ENCODE data around the gene FAM120A.

Gene FAM120A

GRCh38 chr9:93549611-93550010 is 98.1 kb downstream of the FAM120A start:
- H3K18ac ChIP-seq (ENCODE audit: low read depth in 1 of 2, low read length in 2 of 2) = no peak overlapping the region
- H3K9me3 ChIP-seq (ENCODE audit: control insufficient read depth, low read length) = no peaks in the 10 kb centered on the region
- DNase-seq = no peak
- no peak overlapping the region for H3K4me2 ChIP-seq (ENCODE audit: low read length, poor library complexity, severe bottlenecking)
- peaks cover 37% of the 10 kb centered on the region for H3K79me1 ChIP-seq (replicated peaks; ENCODE audit: low read length, poor library complexity, severe bottlenecking)
- peaks cover 32 to 83% of the 10 kb centered on the region in 2 experiments for H3K36me3 ChIP-seq (ENCODE audit: control insufficient read depth in 1 of 2, insufficient read depth in 2 of 2, low read depth in 1 of 2, low read length in 2 of 2)
- H3K4me3 ChIP-seq (ENCODE audit: insufficient read depth in 1 of 2, low read depth in 1 of 2, low read length in 2 of 2) = no peak overlapping the region
- H3K9ac ChIP-seq (ENCODE audit: low read length) = no peak overlapping the region
- no peak overlapping the region for H2AFZ ChIP-seq (ENCODE audit: low read depth, low read length)
- H3K4ac ChIP-seq (ENCODE audit: low read depth in 1 of 2, low read length in 2 of 2) = no peak overlapping the region
- H3K27me3 ChIP-seq (ENCODE audit: control insufficient read depth in 1 of 2, insufficient read depth in 1 of 2, low read length in 2 of 2) = no peaks in the 10 kb centered on the region
- H3K23ac ChIP-seq (ENCODE audit: low read length in 2 of 2) = no peak overlapping the region
- H2BK12ac ChIP-seq (ENCODE audit: low read length in 2 of 2) = no peak overlapping the region
- H4K91ac ChIP-seq (ENCODE audit: low read length) = no peak overlapping the region
- no peak overlapping the region for H2BK5ac ChIP-seq (ENCODE audit: low read depth, low read length, poor library complexity, severe bottlenecking)
- no peak overlapping the region for H3K14ac ChIP-seq (ENCODE audit: low read length in 2 of 2)
- no peak overlapping the region for H2BK15ac ChIP-seq (ENCODE audit: low read depth, poor library complexity, severe bottlenecking)
- H3K4me1 ChIP-seq (ENCODE audit: control insufficient read depth, insufficient read depth, low read depth, low read length) = peaks cover 2% of the 10 kb centered on the region
- H4K8ac ChIP-seq (ENCODE audit: low read length) = no peak overlapping the region
- H2AK5ac ChIP-seq (ENCODE audit: low read length, severe bottlenecking) = no peak overlapping the region
- WGBS = 80% methylated on average over 5 of the region's 5 CpGs
- H3K27ac ChIP-seq (ENCODE audit: low read length, poor library complexity, severe bottlenecking) = no peak overlapping the region
- H2BK120ac ChIP-seq (ENCODE audit: low read depth, low read length) = no peak overlapping the region

- Histone ChIP-seq H3K4me3 (ENCODE audit: insufficient read depth in 1 of 2, low read depth in 1 of 2, low read length in 2 of 2) (no peak overlapping the region), H2BK5ac (ENCODE audit: low read depth, low read length, poor library complexity, severe bottlenecking) (no peak overlapping the region), H3K27ac (ENCODE audit: low read length, poor library complexity, severe bottlenecking) (no peak overlapping the region), H3K18ac (ENCODE audit: low read depth in 1 of 2, low read length in 2 of 2) (no peak overlapping the region), H3K23ac (ENCODE audit: low read length in 2 of 2) (no peak overlapping the region), H2BK12ac (ENCODE audit: low read length in 2 of 2) (no peak overlapping the region), H2AFZ (ENCODE audit: low read depth, low read length) (no peak overlapping the region), H3K4me2 (ENCODE audit: low read length, poor library complexity, severe bottlenecking) (no peak overlapping the region), H3K4me1 (ENCODE audit: control insufficient read depth, insufficient read depth, low read depth, low read length) (no peaks in the 10 kb centered on the region), H3K4ac (ENCODE audit: low read depth in 1 of 2, low read length in 2 of 2) (no peak overlapping the region), H2BK15ac (ENCODE audit: low read depth, poor library complexity, severe bottlenecking) (no peak overlapping the region), H3K36me3 (ENCODE audit: control insufficient read depth in 1 of 2, insufficient read depth in 2 of 2, low read depth in 1 of 2, low read length in 2 of 2) (peaks cover 25 to 86% of the 10 kb centered on the region in 2 experiments), H3K9me3 (ENCODE audit: control insufficient read depth, low read length) (no peaks in the 10 kb centered on the region), H4K8ac (ENCODE audit: low read length) (no peak overlapping the region), H2AK5ac (ENCODE audit: low read length, severe bottlenecking) (no peak overlapping the region), H3K9ac (ENCODE audit: low read length) (no peak overlapping the region), H4K91ac (ENCODE audit: low read length) (no peak overlapping the region), H3K27me3 (ENCODE audit: control insufficient read depth in 1 of 2, insufficient read depth in 1 of 2, low read length in 2 of 2) (no peaks in the 10 kb centered on the region), H3K14ac (ENCODE audit: low read length in 2 of 2) (no peak overlapping the region), H3K79me1 (replicated peaks; ENCODE audit: low read length, poor library complexity, severe bottlenecking) (peaks cover 28% of the 10 kb centered on the region), H2BK120ac (ENCODE audit: low read depth, low read length) (no peak overlapping the region)
- no CpG with 5 or more reads among the region's 1 CpG for WGBS
- no peak for DNase-seq
Measured at GRCh38 chr9:93552923-93553322, 101.4 kb downstream of the FAM120A start.

GRCh38 chr9:93555370-93555769 is 103.9 kb downstream of the FAM120A start:
- DNase-seq = no peak

GRCh38 chr9:93557366-93558137 is 106.1 kb downstream of the FAM120A start:
- Histone ChIP-seq H2AK5ac (ENCODE audit: low read length, severe bottlenecking) (no peak overlapping the region), H4K91ac (ENCODE audit: low read length) (no peak overlapping the region), H3K36me3 (ENCODE audit: control insufficient read depth in 1 of 2, insufficient read depth in 2 of 2, low read depth in 1 of 2, low read length in 2 of 2) (peaks cover 43 to 94% of the 10 kb centered on the region in 2 experiments), H3K18ac (ENCODE audit: low read depth in 1 of 2, low read length in 2 of 2) (no peak overlapping the region), H3K27me3 (ENCODE audit: control insufficient read depth in 1 of 2, insufficient read depth in 1 of 2, low read length in 2 of 2) (no peaks in the 10 kb centered on the region), H3K4me1 (ENCODE audit: control insufficient read depth, insufficient read depth, low read depth, low read length) (no peaks in the 10 kb centered on the region), H3K4me3 (ENCODE audit: insufficient read depth in 1 of 2, low read depth in 1 of 2, low read length in 2 of 2) (no peak overlapping the region), H3K23ac (ENCODE audit: low read length in 2 of 2) (no peak overlapping the region), H3K14ac (ENCODE audit: low read length in 2 of 2) (no peak overlapping the region), H2BK5ac (ENCODE audit: low read depth, low read length, poor library complexity, severe bottlenecking) (no peak overlapping the region), H2BK15ac (ENCODE audit: low read depth, poor library complexity, severe bottlenecking) (no peak overlapping the region), H3K27ac (ENCODE audit: low read length, poor library complexity, severe bottlenecking) (no peak overlapping the region), H2BK120ac (ENCODE audit: low read depth, low read length) (no peak overlapping the region), H3K9ac (ENCODE audit: low read length) (no peak overlapping the region), H2AFZ (ENCODE audit: low read depth, low read length) (no peak overlapping the region), H2BK12ac (ENCODE audit: low read length in 2 of 2) (no peak overlapping the region), H3K4me2 (ENCODE audit: low read length, poor library complexity, severe bottlenecking) (no peak overlapping the region), H3K9me3 (ENCODE audit: control insufficient read depth, low read length) (no peaks in the 10 kb centered on the region), H4K8ac (ENCODE audit: low read length) (no peak overlapping the region), H3K4ac (ENCODE audit: low read depth in 1 of 2, low read length in 2 of 2) (no peak overlapping the region), H3K79me1 (replicated peaks; ENCODE audit: low read length, poor library complexity, severe bottlenecking) (peaks cover 27% of the 10 kb centered on the region)
- WGBS = 95% methylated on average over 14 of the region's 15 CpGs
- no peak for DNase-seq

More at GRCh38 chr9:93555370-93555769, 103.9 kb downstream of the FAM120A start:
- no peak overlapping the region for H3K23ac ChIP-seq (ENCODE audit: low read length in 2 of 2)
- H3K9me3 ChIP-seq (ENCODE audit: control insufficient read depth, low read length) = no peaks in the 10 kb centered on the region
- H2AFZ ChIP-seq (ENCODE audit: low read depth, low read length) = no peak overlapping the region
- H3K4me1 ChIP-seq (ENCODE audit: control insufficient read depth, insufficient read depth, low read depth, low read length) = no peaks in the 10 kb centered on the region
- H3K4me2 ChIP-seq (ENCODE audit: low read length, poor library complexity, severe bottlenecking) = no peak overlapping the region
- no peak overlapping the region for H4K8ac ChIP-seq (ENCODE audit: low read length)
- 84% methylated on average over 4 of the region's 4 CpGs for WGBS
- H3K4me3 ChIP-seq (ENCODE audit: insufficient read depth in 1 of 2, low read depth in 1 of 2, low read length in 2 of 2) = no peak overlapping the region
- H4K91ac ChIP-seq (ENCODE audit: low read length) = no peak overlapping the region
- no peak overlapping the region for H2BK120ac ChIP-seq (ENCODE audit: low read depth, low read length)
- no peak overlapping the region for H3K27ac ChIP-seq (ENCODE audit: low read length, poor library complexity, severe bottlenecking)
- no peak overlapping the region for H3K4ac ChIP-seq (ENCODE audit: low read depth in 1 of 2, low read length in 2 of 2)
- peaks cover 37 to 95% of the 10 kb centered on the region in 2 experiments for H3K36me3 ChIP-seq (ENCODE audit: control insufficient read depth in 1 of 2, insufficient read depth in 2 of 2, low read depth in 1 of 2, low read length in 2 of 2)
- H3K14ac ChIP-seq (ENCODE audit: low read length in 2 of 2) = no peak overlapping the region
- H3K27me3 ChIP-seq (ENCODE audit: control insufficient read depth in 1 of 2, insufficient read depth in 1 of 2, low read length in 2 of 2) = no peaks in the 10 kb centered on the region
- H2BK5ac ChIP-seq (ENCODE audit: low read depth, low read length, poor library complexity, severe bottlenecking) = no peak overlapping the region
- no peak overlapping the region for H3K18ac ChIP-seq (ENCODE audit: low read depth in 1 of 2, low read length in 2 of 2)
- H2AK5ac ChIP-seq (ENCODE audit: low read length, severe bottlenecking) = no peak overlapping the region
- H3K79me1 ChIP-seq (replicated peaks; ENCODE audit: low read length, poor library complexity, severe bottlenecking) = peaks cover 29% of the 10 kb centered on the region
- H3K9ac ChIP-seq (ENCODE audit: low read length) = no peak overlapping the region
- no peak overlapping the region for H2BK15ac ChIP-seq (ENCODE audit: low read depth, poor library complexity, severe bottlenecking)
- no peak overlapping the region for H2BK12ac ChIP-seq (ENCODE audit: low read length in 2 of 2)
